ENCODE results near the gene FAM162A.
A peak's percentile ranks its signal among the peaks of the same experiment; 100 is the strongest.
"Not testable (repeated sequence)": the region's sequence is repeated elsewhere in the genome, so short reads cannot be mapped to it uniquely, and the experiment has no call there.

The FAM162A gene

GRCh38 chr3:122383771-122384697 lies at the start of gene FAM162A:
TSS of gene FAM162A (plus strand) at chr3:122384182. CDS start at chr3:122384266, 84 bp downstream.
- peak; percentile 41 for DNase-seq (ENCODE audit: low read depth, low spot score)

- DNase-seq (ENCODE audit: low read depth, low spot score), result no peak
These were observed 41.2 kb upstream of the FAM162A start for GRCh38 chr3:122342803-122343202.

GRCh38 chr3:122343654-122344053 lies 40.3 kb upstream of the FAM162A start:
- no peak for DNase-seq (ENCODE audit: low read depth, low spot score)

- no peak for DNase-seq (ENCODE audit: low read depth, low spot score)
These were observed 34.8 kb upstream of the FAM162A start for GRCh38 chr3:122349171-122349570.

- no peak for DNase-seq (ENCODE audit: low read depth, low spot score)
These were observed 33.1 kb upstream of the FAM162A start for GRCh38 chr3:122350814-122351418.

GRCh38 chr3:122351612-122352011 lies 32.4 kb upstream of the FAM162A start:
- DNase-seq (ENCODE audit: low read depth, low spot score), result no peak

GRCh38 chr3:122353215-122353614 lies 30.8 kb upstream of the FAM162A start:
- no peak for DNase-seq (ENCODE audit: low read depth, low spot score)

GRCh38 chr3:122353893-122354401 lies 30.0 kb upstream of the FAM162A start:
- DNase-seq (ENCODE audit: low read depth, low spot score), result no peak

GRCh38 chr3:122355612-122356011 lies 28.4 kb upstream of the FAM162A start:
- DNase-seq (ENCODE audit: low read depth, low spot score), result no peak

- no peak for DNase-seq (ENCODE audit: low read depth, low spot score)
These were observed 27.6 kb upstream of the FAM162A start for GRCh38 chr3:122356402-122356801.

GRCh38 chr3:122357828-122358702 lies 25.9 kb upstream of the FAM162A start:
- DNase-seq (ENCODE audit: low read depth, low spot score), result no peak

GRCh38 chr3:122358703-122359032 lies 25.3 kb upstream of the FAM162A start:
- no peak for DNase-seq (ENCODE audit: low read depth, low spot score)

- DNase-seq (ENCODE audit: low read depth, low spot score), result no peak
These were observed 22.0 kb upstream of the FAM162A start for GRCh38 chr3:122362026-122362425.

GRCh38 chr3:122364490-122364889 lies 19.5 kb upstream of the FAM162A start:
- DNase-seq (ENCODE audit: low read depth, low spot score), result no peak

GRCh38 chr3:122365073-122365472 lies 18.9 kb upstream of the FAM162A start:
- no peak for DNase-seq (ENCODE audit: low read depth, low spot score)

- not testable (repeated sequence) for DNase-seq (ENCODE audit: low read depth, low spot score)
These were observed 18.2 kb upstream of the FAM162A start for GRCh38 chr3:122365582-122366378.

- DNase-seq (ENCODE audit: low read depth, low spot score), result no peak
These were observed 17.6 kb upstream of the FAM162A start for GRCh38 chr3:122366379-122366749.

- no peak for DNase-seq (ENCODE audit: low read depth, low spot score)
These were observed 9.9 kb upstream of the FAM162A start for GRCh38 chr3:122374034-122374433.

- no peak for DNase-seq (ENCODE audit: low read depth, low spot score)
These were observed 6.0 kb upstream of the FAM162A start for GRCh38 chr3:122377975-122378374.

GRCh38 chr3:122382888-122383666 lies 905 bp upstream of the FAM162A start, which contains the start of gene MIX23:
TSS of gene MIX23 (minus strand) at chr3:122383231. CDS start at chr3:122383224, 7 bp downstream.
- peak; percentile 26 for DNase-seq (ENCODE audit: low read depth, low spot score)

Measured in brain pericyte (primary cell).